GM04503 (cell line): ENCODE results near the gene GPR156.

ENCODE experiments used
- DNase-seq: peaks from one replicate; pipeline ENCODE4 v3.0.0-alpha.2; 2012; ENCODE audit warnings: low read depth

The GPR156 gene

GRCh38 chr3:120196333-120196732, 88.7 kb downstream of the GPR156 start:
- DNase-seq = no peak

DNA sequence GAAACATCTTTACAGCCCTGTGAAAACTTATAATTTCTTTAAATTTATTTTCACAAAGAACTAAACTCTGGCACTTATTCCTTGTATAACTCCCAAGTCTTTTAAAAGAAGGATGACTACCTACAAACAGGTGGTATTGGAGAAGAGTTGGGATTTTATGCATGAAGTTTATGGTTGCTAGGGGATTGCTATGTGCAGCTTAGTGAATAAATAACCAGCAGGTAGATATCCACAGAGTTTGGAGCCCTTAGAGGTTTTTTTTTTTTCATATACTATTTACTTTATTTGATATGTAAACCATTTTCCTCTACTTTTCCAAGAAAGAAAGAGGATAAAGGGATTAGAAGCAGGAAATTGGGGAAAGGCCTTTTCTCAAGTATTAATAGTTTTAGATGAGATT, 91.5 kb downstream of the GPR156 start:
- DNase-seq = no peak

DNA sequence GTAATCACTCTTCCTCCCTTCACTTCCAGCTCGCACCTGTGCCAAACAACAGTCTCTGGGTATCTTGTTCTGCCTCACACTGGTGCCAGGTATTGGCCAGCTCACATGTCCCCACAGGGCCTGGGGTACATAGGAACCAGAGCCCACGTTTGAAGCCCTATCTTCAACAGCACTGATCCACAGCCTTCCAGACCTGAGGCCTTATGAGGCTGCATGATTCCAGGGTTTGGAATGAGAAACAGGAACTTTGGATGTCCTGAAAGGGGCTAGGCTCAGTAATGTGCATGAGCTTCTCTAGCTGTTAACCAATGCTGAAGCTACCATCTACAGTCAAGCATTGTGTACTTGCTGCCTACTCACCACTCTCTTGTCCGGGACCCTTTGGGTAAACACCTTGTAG, 92.4 kb downstream of the GPR156 start:
- DNase-seq = no peak

GRCh38 chr3:120192159-120192558, 92.9 kb downstream of the GPR156 start:
- peak; percentile 65 for DNase-seq

DNA sequence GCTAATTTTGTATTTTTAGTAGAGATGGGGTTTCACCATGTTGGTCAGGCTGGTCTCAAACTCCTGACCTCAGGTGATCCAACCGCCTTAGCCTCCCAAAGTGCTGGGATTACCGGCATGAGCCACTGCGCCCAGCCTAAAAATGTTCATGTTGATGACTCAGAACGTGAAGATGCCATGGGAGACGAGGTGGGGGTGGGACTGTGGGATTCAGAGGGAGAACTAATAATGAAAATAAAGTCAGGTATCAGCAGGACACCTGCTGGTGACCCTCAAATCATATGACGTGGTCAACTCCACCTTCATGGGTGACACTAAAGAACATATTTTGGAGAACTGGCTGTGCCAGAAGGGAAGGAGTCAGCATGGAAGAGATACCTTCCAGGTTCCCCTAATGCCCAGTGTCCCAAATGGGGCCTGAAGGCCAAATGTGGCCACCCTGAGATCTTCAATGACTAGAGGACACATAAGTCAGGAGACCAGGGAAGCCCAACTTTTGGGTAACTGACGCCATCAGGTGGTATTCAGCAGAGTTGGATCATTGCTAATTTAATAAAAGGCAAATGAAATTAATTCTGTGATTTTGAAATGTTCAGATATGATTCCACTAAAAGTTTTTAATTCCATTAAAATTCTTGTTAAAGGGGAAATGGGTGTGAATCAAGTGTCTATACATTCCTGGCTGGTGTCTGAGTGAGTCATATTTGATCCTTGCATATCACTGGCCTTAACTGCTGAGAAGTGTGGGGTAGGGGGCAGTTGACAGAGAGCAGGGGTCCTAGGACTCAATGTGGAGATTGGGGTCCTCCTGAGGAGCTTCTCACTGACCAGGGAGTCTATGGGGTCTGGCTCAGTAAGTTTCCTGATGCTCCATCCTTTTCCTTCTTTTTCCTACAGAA, 102.2 kb downstream of the GPR156 start:
- DNase-seq = no peak

DNA sequence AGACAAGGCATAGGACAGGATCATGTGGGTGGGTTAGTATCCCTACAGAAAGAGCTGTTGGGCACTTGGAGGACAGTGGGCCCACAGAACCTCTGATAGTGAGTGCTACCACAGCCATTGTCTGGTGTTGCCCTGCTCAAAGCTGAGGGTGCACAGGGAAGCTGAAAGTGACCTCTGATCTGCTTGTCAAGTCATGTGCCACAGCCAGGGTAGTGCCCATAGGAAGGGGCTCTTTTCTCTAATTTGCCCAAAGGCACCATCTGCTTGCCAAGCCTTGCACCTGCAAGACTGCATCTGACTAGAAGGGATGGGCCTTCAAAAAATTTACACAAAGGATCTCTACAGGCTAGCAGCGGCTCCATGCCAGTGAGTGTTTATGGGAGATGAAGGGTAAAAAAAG, 103.4 kb downstream of the GPR156 start:
- no peak for DNase-seq

DNA sequence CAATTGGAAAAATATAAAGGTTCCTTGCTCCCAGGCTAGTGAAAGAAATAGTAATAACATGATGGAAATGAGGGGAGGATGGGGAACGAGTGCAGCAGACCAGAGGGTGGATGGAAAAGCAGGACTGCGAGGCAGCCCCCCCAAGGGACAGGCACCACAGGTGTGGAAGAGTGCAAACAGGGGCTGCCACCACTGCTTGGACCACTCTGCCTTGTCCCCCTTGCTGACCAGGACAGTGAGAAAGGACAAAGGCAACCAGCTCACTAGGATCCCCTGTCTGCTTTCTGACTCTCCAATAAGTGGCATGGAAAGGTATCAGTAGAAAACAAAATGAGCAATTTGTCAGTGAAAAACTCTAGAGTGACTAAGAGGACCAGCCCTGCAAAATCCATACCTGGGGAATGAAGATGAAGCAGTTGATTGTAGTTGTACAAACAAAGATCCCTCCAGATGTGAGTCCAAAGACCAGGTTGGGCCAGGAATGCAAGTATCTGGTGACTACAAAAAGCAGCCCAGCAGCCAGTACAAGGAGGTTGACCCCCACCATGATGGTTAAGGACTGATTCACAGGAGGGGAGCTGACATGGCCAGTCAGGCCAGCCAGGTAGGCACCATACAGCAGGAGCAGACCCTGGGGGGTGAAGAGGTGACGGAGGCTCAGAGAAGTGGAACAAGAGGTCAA, 104.2 kb downstream of the GPR156 start:
- no peak for DNase-seq

- DNase-seq = no peak
These were observed 107.2 kb downstream of the GPR156 start for GRCh38 chr3:120177707-120178306.

- DNase-seq = peak; percentile 71
These were observed 107.9 kb downstream of the GPR156 start for GRCh38 chr3:120177151-120177550.

- DNase-seq = no peak
These were observed 110.0 kb downstream of the GPR156 start for GRCh38 chr3:120174811-120175539.

GRCh38 chr3:120173056-120173675, 111.9 kb downstream of the GPR156 start:
- no peak for DNase-seq

- DNase-seq = peak; percentile 56
These were observed 113.0 kb downstream of the GPR156 start for GRCh38 chr3:120172070-120172469.

DNA sequence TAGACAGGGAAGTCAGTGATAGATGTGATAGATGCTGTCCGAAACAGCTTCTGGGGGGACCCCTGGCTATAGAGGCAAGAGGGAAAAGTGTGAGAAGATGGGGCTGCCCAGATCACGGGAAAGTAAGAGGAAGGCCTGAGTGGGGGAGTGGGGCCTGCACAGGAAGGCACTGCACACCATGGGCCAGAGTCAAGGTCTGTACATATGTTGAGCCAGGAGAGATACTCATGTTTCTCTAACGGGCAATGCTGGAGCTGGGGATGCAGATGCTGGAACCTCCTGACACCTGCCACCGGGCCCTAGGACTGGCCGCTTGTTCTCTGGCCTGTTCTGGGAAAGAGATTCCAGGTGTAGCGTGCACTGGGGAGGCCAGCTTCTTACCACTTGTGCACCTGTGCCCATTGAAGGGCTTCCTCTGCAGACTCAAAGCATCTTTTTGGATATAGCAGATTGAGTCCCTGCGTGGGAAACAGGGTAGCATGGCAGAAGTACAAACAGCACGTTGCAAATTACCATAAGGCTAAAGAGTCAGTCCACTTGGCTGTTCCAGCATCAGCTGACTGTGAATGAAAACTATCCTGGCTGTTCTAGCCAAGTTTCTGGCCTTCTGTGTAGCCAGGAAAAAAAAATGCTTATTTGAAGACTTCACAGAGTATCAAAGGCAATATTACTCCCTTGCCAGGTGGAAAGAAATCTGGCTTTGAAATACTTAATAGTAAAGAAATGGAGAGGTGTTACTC, 113.7 kb downstream of the GPR156 start:
- DNase-seq = no peak

DNA sequence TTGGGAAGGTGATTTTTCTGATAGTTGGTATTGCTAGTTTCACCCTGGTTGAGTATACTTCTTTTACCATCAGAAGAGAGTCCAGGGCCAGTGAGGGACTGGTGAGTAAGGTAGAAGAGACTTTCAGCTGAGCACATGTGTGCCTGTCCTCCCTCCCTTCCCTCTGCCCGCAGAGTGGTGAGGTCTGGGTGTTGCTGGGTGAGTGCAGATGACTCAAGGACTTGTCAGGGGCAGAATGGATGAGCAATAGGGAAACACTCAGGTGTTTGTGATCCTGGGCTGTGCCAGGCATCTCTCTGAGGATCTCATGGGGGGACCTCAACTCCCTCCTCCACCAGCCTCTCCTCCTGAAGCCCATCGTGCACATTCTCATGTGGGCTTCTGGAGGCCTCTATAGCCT, 114.8 kb downstream of the GPR156 start:
- no peak for DNase-seq

GRCh38 chr3:120169407-120169806, 115.6 kb downstream of the GPR156 start:
- no peak for DNase-seq

DNA sequence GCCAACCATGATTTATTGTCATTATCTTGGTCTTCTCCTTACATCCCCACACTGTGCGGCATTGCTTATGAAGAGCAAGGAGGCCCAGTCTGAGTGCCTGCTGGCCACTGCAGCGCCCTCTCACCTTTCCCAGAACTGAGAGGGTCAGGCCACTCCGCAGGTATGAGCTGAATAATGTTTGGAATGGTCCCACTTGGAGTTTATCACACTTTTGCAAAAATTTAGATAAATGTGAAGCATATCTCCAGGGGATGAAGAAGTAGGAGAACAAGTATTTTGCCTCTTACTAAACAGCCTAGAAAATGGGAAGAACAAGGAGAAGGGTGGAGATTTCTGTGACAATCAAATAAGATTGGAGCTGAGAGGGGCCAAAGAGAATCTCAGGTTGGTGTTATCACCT, 116.4 kb downstream of the GPR156 start:
- DNase-seq = no peak

- no peak for DNase-seq
These were observed 117.0 kb downstream of the GPR156 start for GRCh38 chr3:120168038-120168437.

DNA sequence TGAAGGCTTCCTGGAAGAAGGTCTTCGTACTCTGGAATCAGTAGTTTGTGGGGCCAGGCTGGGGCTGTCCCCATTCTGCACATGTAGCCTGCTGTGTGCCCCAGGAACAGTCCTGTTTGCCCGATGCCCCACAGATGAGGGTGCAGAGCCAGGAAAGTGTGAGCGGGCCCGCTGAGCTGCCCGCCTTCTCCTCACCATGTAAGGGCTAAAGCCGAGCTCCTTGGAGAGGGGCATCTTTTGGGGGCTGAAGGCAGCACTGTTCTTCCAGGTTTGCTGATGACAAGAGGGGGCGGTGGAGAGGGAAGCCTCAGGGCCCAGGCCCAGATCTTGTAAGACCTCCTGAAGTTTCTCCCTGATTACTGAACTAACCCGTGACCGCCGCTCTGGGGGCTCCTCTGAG, 117.5 kb downstream of the GPR156 start:
- no peak for DNase-seq

DNA sequence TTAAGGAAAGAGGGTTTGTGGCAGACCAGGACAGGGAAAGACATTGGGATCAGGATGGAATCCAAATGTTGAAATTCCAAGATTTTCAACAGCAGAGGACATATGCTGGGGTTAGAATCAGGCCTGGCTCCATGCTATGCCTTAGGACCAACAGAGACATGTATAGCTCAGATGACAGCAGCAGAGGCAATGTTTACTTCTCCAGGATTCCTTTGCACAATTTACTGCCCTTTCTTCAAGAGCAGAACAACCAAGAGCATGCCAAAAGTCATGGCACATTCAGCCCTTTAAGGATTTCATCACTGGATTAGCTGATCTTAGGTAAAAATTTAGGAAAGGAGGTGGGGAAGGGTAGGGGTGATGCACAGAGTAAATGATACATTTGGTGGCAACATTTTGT, 121.2 kb downstream of the GPR156 start:
- no peak for DNase-seq

- no peak for DNase-seq
These were observed 122.0 kb downstream of the GPR156 start for GRCh38 chr3:120163026-120163425.

GRCh38 chr3:120162400-120162799, 122.6 kb downstream of the GPR156 start:
- DNase-seq = peak; percentile 87
